Transverse colon (tissue), 4 donors: ENCODE measurements around the gene GALNT13. TPM values are rescaled to one million over a fixed set of nuclear protein-coding genes. Genes with fewer than 3 reads are reported as not detected.

Experiments
- DNase-seq: peaks from one replicate; pipeline ENCODE4 v3.0.0-alpha.2; 2019
- H3K27ac ChIP-seq, 4 donors: fragments of 200-600 bp; sonication (generic); 2 replicates each; pipeline ENCODE4 v1.5.1; 2016 to 2018; ENCODE audit warnings: inconsistent platforms in 4 of 4
- H3K27me3 ChIP-seq: fragments of 200-600 bp; sonication (generic); 2 replicates; pipeline ENCODE4 v1.5.1; 2017; ENCODE audit warnings: inconsistent platforms
- H3K36me3 ChIP-seq, 4 donors: fragments of 200-600 bp; sonication (generic); 2 replicates each; pipeline ENCODE4 v1.5.1; 2017 to 2019; ENCODE audit warnings: inconsistent platforms in 4 of 4
- H3K4me1 ChIP-seq, 4 donors: fragments of 200-600 bp; sonication (generic); 2 replicates each; pipeline ENCODE4 v1.5.1; 2017 to 2020; ENCODE audit warnings: inconsistent platforms in 4 of 4
- H3K4me3 ChIP-seq, 4 donors: fragments of 200-600 bp; sonication (generic); 1 replicate in 1 of 4; 2 replicates in 3 of 4; pipeline versions ENCODE4 v1.5.1 to v1.6.1; 2017 to 2019; ENCODE audit warnings: inconsistent platforms in 4 of 4
- H3K9me3 ChIP-seq, 2 donors: fragments of 200-600 bp; sonication (generic); 2 replicates each; pipeline ENCODE4 v1.5.1; 2017 to 2019; ENCODE audit warnings: inconsistent platforms in 2 of 2
- EP300 ChIP-seq: sonication (generic); formaldehyde crosslinking; IDR thresholded peaks from one replicate; pipeline ENCODE4 v1.6.1; 2017; ENCODE audit warnings: antibody characterized with exemption, low read depth
- POLR2A ChIP-seq: fragments of 450-650 bp; IDR thresholded peaks from one replicate; pipeline ENCODE4 v1.6.1; 2016; ENCODE audit warnings: antibody characterized with exemption, mild to moderate bottlenecking, moderate library complexity
- POLR2AphosphoS5 ChIP-seq, 3 donors: sonication (generic); formaldehyde crosslinking; IDR thresholded peaks; one replicate each; pipeline ENCODE4 v1.6.1; 2016; ENCODE audit warnings: antibody characterized with exemption in 3 of 3
- WGBS, 2 donors: methylation state at CpG; one replicate each; pipeline ENCODE4 v1.1.5; 2018; ENCODE audit warnings: low coverage in 1 of 2; 5-methylcytosine and 5-hydroxymethylcytosine counted together
- in situ Hi-C, 4 donors: fragments of 200-750 bp; cut with MboI; loops; one replicate each; pipeline versions ENCODE4 v1.15.0 to v1.15.1; 2017; ENCODE audit warnings: low sequenced_read_pairs in 3 of 4, low pct_ligation_motif_present in 1 of 4, low pct_unique_long_range_greater_than_20kb in 1 of 4
- intact Hi-C: fragments of 100-400 bp; cut with DNase I; formaldehyde crosslinking; loops from one replicate; pipeline ENCODE4 v1.15.1; 2023; ENCODE audit warnings: low total_unique reads
- total RNA-seq, 4 donors: library from RNA; depleted of rRNA; stranded (reverse); fragments of >200 nt; gene quantifications; one replicate each; pipeline ENCODE4 v1.1.0, GENCODE V29; 2016
- TF ChIP-seq, protein P1 (sequence below), 5 experiments: fragments of 200-600 bp in 3 of 5; fragments of 450-650 bp in 2 of 5; sonication (generic) in 3 of 5; IDR thresholded peaks; 1 replicate in 2 of 5; 2 replicates in 3 of 5; pipeline ENCODE4 v1.5.1; 2016 to 2017; ENCODE audit warnings: antibody characterized with exemption in 5 of 5, inconsistent platforms in 3 of 5, mild to moderate bottlenecking in 2 of 5, moderate library complexity in 1 of 5

The GALNT13 gene
- total RNA-seq, 4 donors from 2014 or later: 0.41 to 0.95 TPM; not detected in 2

DNA sequence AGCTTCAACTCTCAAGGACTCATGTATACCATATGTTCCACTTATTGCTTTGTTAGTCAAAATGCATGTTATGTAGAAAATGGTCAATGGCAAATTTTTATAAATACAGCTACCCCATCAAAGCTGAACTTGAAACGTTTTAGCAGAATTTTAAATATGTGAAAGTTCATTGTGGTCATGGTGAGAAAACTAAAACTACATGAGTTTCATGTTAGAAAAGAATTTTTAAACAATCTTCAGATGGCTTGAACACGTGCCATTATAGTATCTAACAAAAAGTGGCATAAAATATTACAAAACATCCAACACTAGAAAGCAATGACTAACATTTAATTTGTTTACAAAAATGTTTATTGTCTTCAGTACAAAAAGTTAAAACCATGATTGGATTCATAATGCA lies 580.7 kb downstream of the GALNT13 start:
- Histone ChIP-seq H3K27ac (no peak overlapping the region), H3K36me3 (no peaks in the 10 kb centered on the region), H3K4me1 (peaks cover 0 to 9% (median 3%) of the 10 kb centered on the region in 4 donors), H3K27me3 (no peaks in the 10 kb centered on the region), H3K9me3 (no peaks in the 10 kb centered on the region), H3K4me3 (no peak overlapping the region)
- in situ Hi-C loops (no loop called here), intact Hi-C loops (no loop called here)
- TF ChIP-seq, protein P1, sequence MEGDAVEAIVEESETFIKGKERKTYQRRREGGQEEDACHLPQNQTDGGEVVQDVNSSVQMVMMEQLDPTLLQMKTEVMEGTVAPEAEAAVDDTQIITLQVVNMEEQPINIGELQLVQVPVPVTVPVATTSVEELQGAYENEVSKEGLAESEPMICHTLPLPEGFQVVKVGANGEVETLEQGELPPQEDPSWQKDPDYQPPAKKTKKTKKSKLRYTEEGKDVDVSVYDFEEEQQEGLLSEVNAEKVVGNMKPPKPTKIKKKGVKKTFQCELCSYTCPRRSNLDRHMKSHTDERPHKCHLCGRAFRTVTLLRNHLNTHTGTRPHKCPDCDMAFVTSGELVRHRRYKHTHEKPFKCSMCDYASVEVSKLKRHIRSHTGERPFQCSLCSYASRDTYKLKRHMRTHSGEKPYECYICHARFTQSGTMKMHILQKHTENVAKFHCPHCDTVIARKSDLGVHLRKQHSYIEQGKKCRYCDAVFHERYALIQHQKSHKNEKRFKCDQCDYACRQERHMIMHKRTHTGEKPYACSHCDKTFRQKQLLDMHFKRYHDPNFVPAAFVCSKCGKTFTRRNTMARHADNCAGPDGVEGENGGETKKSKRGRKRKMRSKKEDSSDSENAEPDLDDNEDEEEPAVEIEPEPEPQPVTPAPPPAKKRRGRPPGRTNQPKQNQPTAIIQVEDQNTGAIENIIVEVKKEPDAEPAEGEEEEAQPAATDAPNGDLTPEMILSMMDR (IDR thresholded peaks at IDR 0.05): no peak
- no peak for TF ChIP-seq POLR2A
- TF ChIP-seq EP300: no peak
- no peak for TF ChIP-seq POLR2AphosphoS5 (IDR thresholded peaks at IDR 0.05)
- 45 to 66% methylated on average over 2 of the region's 2 CpGs for WGBS, 2 donors
- DNase-seq: no peak

DNA sequence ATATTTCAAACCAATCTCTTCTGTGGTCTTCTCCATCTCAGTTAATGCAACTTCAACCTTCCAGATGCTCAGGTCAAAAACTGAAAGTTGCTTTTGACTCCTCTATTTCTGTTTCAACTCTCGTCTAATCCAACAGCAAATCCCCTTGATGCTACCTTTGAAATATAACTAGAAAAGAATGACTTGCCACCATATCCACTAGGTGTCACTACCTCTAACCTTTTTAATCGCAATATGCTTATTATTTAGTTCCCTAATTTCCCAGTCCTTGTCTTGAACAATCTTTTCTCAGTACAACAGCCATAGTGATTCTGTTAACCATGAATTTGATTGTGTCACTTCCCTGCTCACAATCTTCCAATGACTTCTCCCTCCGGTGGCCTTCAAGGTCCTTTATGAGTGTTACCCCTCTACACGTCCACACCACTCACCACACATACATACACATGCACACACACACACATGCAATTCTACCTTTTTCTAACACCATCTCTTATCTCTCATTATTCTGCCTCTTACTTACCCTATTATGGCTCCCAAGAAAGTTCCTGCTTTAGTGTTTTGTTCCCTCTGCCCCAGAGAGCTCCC lies 581.3 kb downstream of the GALNT13 start:
- Histone ChIP-seq H3K36me3 (no peaks in the 10 kb centered on the region), H3K4me1 (peaks cover 0 to 3% (median under 1%) of the 10 kb centered on the region in 4 donors), H3K9me3 (no peaks in the 10 kb centered on the region), H3K27me3 (no peaks in the 10 kb centered on the region), H3K4me3 (no peak overlapping the region), H3K27ac (no peak overlapping the region)
- intact Hi-C loops (no loop called here), in situ Hi-C loops (no loop called here)
- WGBS, 2 donors: 55 to 57% methylated on average over 4 of the region's 4 CpGs
- DNase-seq: no peak
- TF ChIP-seq POLR2A: no peak
- TF ChIP-seq, protein P1 (IDR thresholded peaks at IDR 0.05): peak in 2 of 5 experiments; percentile 22 to 25
- TF ChIP-seq POLR2AphosphoS5 (IDR thresholded peaks at IDR 0.05): no peak

DNA sequence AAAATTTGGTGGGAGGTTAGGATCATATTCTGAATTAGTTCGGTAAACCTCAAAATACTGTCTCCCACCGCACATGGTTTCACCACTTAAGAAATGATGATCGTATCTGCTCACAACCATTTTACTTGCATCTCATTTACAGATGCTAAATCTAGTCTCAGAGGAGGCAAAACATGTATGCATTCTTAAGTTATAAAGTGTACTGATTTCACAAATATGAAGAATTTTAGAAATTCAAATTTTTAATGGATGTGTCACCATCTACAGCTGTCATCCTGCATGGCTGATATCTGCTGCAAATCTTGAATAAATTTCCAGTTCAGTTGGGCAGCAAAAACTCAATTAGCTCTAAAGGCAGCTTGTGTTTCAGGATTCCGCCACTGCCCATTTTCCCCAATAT lies 583.4 kb downstream of the GALNT13 start:
- Histone ChIP-seq H3K4me1 (no peaks in the 10 kb centered on the region), H3K27ac (no peak overlapping the region), H3K36me3 (no peaks in the 10 kb centered on the region), H3K27me3 (no peaks in the 10 kb centered on the region), H3K4me3 (peak overlapping the region in 1 of 4 donors; percentile 28), H3K9me3 (no peaks in the 10 kb centered on the region)
- no peak for DNase-seq
- WGBS, 2 donors: 85 to 93% methylated on average over 4 of the region's 4 CpGs
- TF ChIP-seq, protein P1 (IDR thresholded peaks at IDR 0.05): no peak
- TF ChIP-seq EP300: no peak
- TF ChIP-seq POLR2AphosphoS5 (IDR thresholded peaks at IDR 0.05): no peak
- TF ChIP-seq POLR2A: no peak
- in situ Hi-C loops (no loop called here), intact Hi-C loops (no loop called here)

DNA sequence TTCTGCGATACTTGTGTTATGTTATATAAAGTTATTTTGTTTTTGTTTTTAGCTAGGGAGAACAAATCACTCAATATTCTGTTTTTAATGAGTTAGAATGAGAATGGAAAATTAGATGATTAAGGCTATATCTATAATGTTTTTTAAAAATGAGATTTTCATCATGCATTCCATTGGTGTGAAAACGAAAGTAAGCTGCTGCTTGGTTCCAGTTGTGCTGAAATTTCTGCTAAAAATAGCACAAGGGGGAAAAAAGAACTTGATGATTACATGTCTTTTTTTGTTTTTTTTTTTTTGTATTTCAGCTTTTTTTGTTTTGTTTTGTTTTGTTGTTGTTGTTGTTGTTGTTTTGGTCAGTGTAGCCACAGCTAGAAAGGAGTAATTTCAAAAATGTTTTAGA lies 584.1 kb downstream of the GALNT13 start:
- WGBS, 2 donors: 52 to 57% methylated on average over 2 of the region's 2 CpGs
- Histone ChIP-seq H3K36me3 (no peaks in the 10 kb centered on the region), H3K4me3 (peak overlapping the region in 1 of 4 donors; percentile 28), H3K4me1 (no peaks in the 10 kb centered on the region), H3K27me3 (no peaks in the 10 kb centered on the region), H3K27ac (no peak overlapping the region), H3K9me3 (no peaks in the 10 kb centered on the region)
- TF ChIP-seq, protein P1 (IDR thresholded peaks at IDR 0.05): no peak
- no peak for TF ChIP-seq POLR2AphosphoS5 (IDR thresholded peaks at IDR 0.05)
- TF ChIP-seq POLR2A: no peak
- no peak for TF ChIP-seq EP300
- no peak for DNase-seq
- in situ Hi-C loops: no loop called here
- intact Hi-C loops: no loop called here
